GM19240 (cell line): Measurements from ENCODE around the gene NAAA.
"Not testable (repeated sequence)": the region's sequence is repeated elsewhere in the genome, so short reads cannot be mapped to it uniquely, and the experiment has no call there.

Experiments used
- DNase-seq: peaks from one replicate; pipeline ENCODE4 v3.0.0; 2011; ENCODE audit warnings: low spot score; ENCODE audit not compliant: insufficient read length

The NAAA gene

DNA sequence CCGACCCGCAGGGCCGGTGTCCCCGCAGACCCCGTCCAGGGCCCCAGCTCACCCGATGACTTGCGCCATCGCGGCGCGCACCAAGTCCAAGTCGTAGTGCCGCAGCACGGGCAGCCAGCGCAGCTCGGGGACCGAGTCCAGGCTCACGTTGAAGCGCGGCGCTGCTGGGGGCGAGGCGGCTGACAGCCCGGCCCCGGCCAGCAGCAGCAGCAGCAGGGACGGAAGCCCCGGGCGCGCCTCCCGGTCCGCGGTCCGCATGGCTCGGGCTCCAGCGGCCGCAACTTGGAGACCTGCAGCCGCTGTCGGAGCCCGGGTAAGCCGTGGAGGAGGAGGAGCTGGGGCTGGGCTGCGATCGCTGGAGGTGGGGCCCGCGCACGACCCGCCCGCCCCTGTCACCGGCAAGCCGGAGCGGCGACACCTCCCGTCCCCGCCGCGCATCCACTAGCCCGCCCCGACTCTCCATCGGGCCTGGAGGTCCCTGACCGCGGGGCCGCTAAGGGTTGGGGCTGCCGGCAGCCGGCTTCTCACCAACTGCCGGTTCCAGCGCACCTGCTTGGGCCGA lies at the start of gene NAAA:
Gene NAAA (minus strand): TSS at position 322 of the 562 bp plus-strand sequence. CDS start 64 bp downstream, at position 258.
- peak; percentile 35 for DNase-seq

DNA sequence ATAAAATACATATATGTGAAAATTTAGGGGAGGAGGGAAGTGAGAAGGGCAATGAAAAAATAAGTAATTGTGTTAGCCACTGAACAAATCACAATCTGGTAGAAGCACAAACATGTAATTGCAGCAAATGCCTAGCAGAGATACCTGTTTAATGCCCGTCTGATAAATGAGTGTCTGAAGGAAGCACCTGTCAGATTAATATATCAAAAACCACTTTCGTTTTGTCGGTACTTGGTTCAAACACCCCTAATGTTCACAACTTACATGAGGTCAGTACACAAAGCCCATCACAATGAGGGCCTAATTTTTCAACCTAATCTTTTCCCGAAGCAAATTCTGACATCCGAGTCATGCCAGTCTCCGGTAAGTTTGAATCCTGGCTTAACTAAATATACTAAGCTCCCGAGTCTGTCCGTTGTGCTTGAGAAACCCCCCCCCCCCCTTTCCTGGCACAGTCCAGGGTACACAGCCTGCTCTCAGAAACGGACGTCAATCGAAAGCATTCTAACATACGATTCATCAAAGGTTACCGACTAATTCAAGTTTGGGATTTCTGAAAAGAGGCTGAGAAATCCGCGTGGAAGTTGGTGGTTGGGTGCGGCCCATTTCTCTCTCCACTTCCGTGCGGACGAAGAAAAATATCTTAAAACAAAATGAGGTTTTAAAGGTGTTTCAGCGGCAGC lies 49.2 kb upstream of the NAAA start:
- DNase-seq: no peak

- no peak for DNase-seq
These were observed 44.3 kb upstream of the NAAA start for GRCh38 chr4:75985116-75985515.

DNA sequence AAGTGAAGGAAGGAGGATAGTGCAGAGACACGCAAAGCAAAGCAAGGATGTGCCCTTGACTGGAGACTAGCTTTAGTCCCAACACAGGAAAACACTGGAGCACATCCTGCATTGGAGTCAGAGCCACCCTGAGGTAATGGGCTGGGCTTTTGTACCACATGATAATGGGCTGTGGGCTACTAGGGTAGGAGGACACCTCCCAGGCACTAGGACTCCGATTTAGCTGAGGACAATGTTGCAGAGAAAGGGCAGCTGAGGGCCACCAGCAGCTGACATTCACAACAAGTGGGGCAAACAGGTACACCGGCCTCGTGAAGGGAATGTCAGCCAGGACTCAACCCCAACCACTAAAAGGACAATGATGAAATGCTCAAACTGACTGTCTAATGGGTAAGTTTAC lies 39.8 kb upstream of the NAAA start:
- DNase-seq: no peak

GRCh38 chr4:75976177-75976576 lies 35.4 kb upstream of the NAAA start:
- DNase-seq: no peak

- no peak for DNase-seq
These were observed 33.0 kb upstream of the NAAA start for GRCh38 chr4:75973766-75974165.

- no peak for DNase-seq
These were observed 27.3 kb upstream of the NAAA start for GRCh38 chr4:75968084-75968483.

- DNase-seq: no peak
These were observed 22.7 kb upstream of the NAAA start for GRCh38 chr4:75963558-75963957.

GRCh38 chr4:75962072-75962471 lies 21.3 kb upstream of the NAAA start:
- DNase-seq: not testable (repeated sequence)

GRCh38 chr4:75958546-75958945 lies 17.7 kb upstream of the NAAA start:
- DNase-seq: not testable (repeated sequence)

DNA sequence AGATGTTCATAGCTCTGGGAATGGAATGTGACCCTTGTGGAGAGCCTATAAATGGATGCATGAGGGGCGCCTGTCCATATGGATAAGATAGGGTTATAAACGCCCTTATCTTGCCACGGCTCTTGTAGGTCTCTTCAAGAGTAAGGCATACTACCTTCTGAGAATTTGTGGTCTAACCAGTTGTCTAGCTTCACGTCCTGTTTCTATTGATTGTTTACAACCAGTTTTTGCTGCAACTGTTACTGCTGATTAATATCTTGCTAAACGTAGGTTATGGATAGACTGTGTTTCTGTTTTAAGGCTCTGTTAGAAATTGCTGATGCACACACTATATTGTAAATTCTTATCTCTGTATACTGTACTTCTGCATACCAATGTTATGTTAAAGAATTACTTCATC lies 14.0 kb upstream of the NAAA start:
- DNase-seq: not testable (repeated sequence)

- DNase-seq: no peak
These were observed 12.7 kb upstream of the NAAA start for GRCh38 chr4:75953509-75953908.

- no peak for DNase-seq
These were observed 9.5 kb upstream of the NAAA start for GRCh38 chr4:75950213-75950815.

GRCh38 chr4:75948822-75949444 lies 8.1 kb upstream of the NAAA start:
- no peak for DNase-seq

GRCh38 chr4:75939890-75940691 lies 722 bp downstream of the NAAA start:
- peak; percentile 48 for DNase-seq

DNA sequence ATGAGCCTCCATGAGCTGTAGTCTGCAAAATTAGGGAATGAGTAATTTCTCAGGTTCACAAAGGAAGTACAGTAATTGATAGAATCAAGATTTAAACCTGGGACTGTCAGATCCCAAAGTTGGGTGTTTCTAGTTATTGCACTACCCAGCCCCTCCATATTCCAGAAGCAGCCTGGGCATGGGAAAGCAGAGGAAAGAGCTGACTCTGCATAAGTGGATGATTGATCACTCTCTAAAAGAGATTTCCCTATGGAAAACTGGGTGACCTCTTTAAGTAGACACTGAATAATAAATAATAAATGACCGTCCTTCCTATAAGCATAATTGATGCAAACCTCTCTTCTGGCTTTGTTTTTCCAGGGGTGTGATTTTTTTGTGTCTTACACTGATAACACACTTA lies 5.2 kb downstream of the NAAA start:
- no peak for DNase-seq

GRCh38 chr4:75930152-75930551 lies 10.7 kb downstream of the NAAA start:
- DNase-seq: no peak

- DNase-seq: not testable (repeated sequence)
These were observed 15.9 kb downstream of the NAAA start for GRCh38 chr4:75924916-75925315.

DNA sequence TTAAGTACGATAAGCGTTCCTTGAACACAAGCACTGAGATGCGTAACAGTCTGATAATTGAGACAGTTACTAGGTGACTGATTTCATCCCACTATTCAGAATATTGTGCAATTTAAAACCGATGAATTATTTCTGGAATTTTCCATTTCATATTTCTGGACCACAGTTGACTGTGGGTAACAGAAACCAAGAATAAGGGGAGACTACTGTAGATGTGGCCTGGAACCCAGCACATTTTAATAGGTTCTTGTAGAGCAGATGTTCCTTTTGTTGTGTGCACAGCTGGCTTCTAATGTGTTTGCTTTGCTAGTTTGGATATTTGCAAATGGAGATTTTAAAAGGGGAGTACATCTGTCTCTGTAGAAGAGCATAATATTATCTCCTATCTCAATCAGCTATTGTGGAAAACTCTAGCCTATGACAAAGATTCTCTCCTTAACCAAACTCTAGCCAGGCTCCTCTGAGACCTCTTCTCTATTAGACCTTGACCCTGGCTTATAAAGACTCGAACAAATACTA lies 16.4 kb downstream of the NAAA start:
- DNase-seq: no peak

GRCh38 chr4:75922588-75922987 lies 18.2 kb downstream of the NAAA start:
- no peak for DNase-seq

GRCh38 chr4:75921910-75922309 lies 18.9 kb downstream of the NAAA start:
- no peak for DNase-seq
